ENCODE data around the gene MBNL1.

Gene MBNL1

GRCh38 chr3:152258448-152259393, 10.0 kb upstream of the MBNL1 start:
- peak overlapping the region; percentile 92 for H3K27ac Mint-ChIP-seq
- peaks cover 41% of the 10 kb centered on the region for H3K36me3 Mint-ChIP-seq (ENCODE audit: low read depth)
- DNase-seq (ENCODE audit: low spot score): peak; percentile 79
- H3K4me3 Mint-ChIP-seq: peak overlapping the region; percentile 79
- H3K27me3 Mint-ChIP-seq (ENCODE audit: low read depth): no peaks in the 10 kb centered on the region
- peaks cover 1% of the 10 kb centered on the region for H3K9me3 Mint-ChIP-seq
- peaks cover 78% of the 10 kb centered on the region for H3K4me1 Mint-ChIP-seq (ENCODE audit: low read depth)

DNA sequence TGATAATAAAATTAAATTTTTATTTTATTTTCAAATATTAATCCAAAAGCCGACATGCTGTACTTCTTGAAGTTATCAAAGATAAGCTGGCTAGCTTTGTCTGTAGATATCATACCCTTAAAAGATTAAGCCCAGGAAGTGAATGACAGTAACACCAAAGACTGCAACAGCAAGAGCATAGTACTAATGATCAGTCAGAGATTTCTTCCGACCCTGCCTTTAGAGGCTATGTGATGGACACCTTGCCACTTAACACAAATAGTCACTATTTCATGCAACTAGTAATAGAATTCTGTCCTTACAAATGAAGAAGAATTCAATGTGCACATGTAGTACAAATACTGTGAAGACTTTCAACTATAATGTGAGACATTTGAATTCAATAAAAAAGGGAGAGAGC, 9.3 kb upstream of the MBNL1 start:
- Mint-ChIP-seq H3K9me3 (no peaks in the 10 kb centered on the region), H3K4me1 (ENCODE audit: low read depth) (peaks cover 76% of the 10 kb centered on the region), H3K4me3 (peak overlapping the region; percentile 74), H3K27me3 (ENCODE audit: low read depth) (no peaks in the 10 kb centered on the region), H3K27ac (peak overlapping the region; percentile 74), H3K36me3 (ENCODE audit: low read depth) (peaks cover 40% of the 10 kb centered on the region)
- DNase-seq (ENCODE audit: low spot score): no peak

- H3K36me3 Mint-ChIP-seq (ENCODE audit: low read depth): peaks cover 41% of the 10 kb centered on the region
- no peak overlapping the region for H3K27ac Mint-ChIP-seq
- no peaks in the 10 kb centered on the region for H3K9me3 Mint-ChIP-seq
- H3K4me3 Mint-ChIP-seq: peak overlapping the region; percentile 28
- H3K4me1 Mint-ChIP-seq (ENCODE audit: low read depth): peaks cover 73% of the 10 kb centered on the region
- DNase-seq (ENCODE audit: low spot score): no peak
- no peaks in the 10 kb centered on the region for H3K27me3 Mint-ChIP-seq (ENCODE audit: low read depth)
Measured at GRCh38 chr3:152260026-152260425, 8.7 kb upstream of the MBNL1 start.

- Mint-ChIP-seq H3K27ac (peak overlapping the region; percentile 28), H3K27me3 (ENCODE audit: low read depth) (no peaks in the 10 kb centered on the region), H3K9me3 (no peaks in the 10 kb centered on the region), H3K4me1 (ENCODE audit: low read depth) (peaks cover 72% of the 10 kb centered on the region), H3K4me3 (no peak overlapping the region), H3K36me3 (ENCODE audit: low read depth) (peaks cover 39% of the 10 kb centered on the region)
- DNase-seq (ENCODE audit: low spot score): no peak
Measured at GRCh38 chr3:152260529-152260928, 8.2 kb upstream of the MBNL1 start.

- no peaks in the 10 kb centered on the region for H3K27me3 Mint-ChIP-seq (ENCODE audit: low read depth)
- DNase-seq (ENCODE audit: low spot score): no peak
- no peak overlapping the region for H3K27ac Mint-ChIP-seq
- H3K36me3 Mint-ChIP-seq (ENCODE audit: low read depth): peaks cover 38% of the 10 kb centered on the region
- H3K4me1 Mint-ChIP-seq (ENCODE audit: low read depth): peaks cover 71% of the 10 kb centered on the region
- H3K9me3 Mint-ChIP-seq: no peaks in the 10 kb centered on the region
- H3K4me3 Mint-ChIP-seq: no peak overlapping the region
Measured at GRCh38 chr3:152261329-152261728, 7.4 kb upstream of the MBNL1 start.

DNA sequence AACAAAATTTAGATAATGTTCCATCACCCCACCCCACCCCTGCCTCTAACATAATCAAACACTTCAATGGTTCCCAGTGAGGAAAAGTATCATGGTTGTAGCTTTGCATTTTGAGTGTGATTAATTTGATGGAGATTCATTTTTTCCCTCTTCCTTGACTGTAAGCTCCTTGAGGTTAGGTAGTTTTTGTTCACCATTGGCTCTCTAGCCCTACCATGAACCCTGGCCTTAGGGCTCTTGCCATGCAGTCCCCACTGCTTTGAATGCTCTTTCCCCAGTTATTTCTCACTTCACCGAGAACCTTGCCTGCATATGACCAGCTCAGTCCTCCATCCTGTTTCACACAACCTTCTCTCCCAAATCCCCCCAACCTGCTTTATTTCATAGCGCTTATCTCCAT, 5.0 kb upstream of the MBNL1 start:
- Mint-ChIP-seq H3K36me3 (ENCODE audit: low read depth) (peaks cover 44% of the 10 kb centered on the region), H3K4me1 (ENCODE audit: low read depth) (peaks cover 67% of the 10 kb centered on the region), H3K4me3 (no peak overlapping the region), H3K9me3 (no peaks in the 10 kb centered on the region), H3K27me3 (ENCODE audit: low read depth) (no peaks in the 10 kb centered on the region), H3K27ac (peak overlapping the region; percentile 32)
- DNase-seq (ENCODE audit: low spot score): no peak

- H3K27ac Mint-ChIP-seq: peak overlapping the region; percentile 32
- DNase-seq (ENCODE audit: low spot score): no peak
- no peaks in the 10 kb centered on the region for H3K9me3 Mint-ChIP-seq
- H3K4me3 Mint-ChIP-seq: no peak overlapping the region
- no peaks in the 10 kb centered on the region for H3K27me3 Mint-ChIP-seq (ENCODE audit: low read depth)
- peaks cover 46% of the 10 kb centered on the region for H3K36me3 Mint-ChIP-seq (ENCODE audit: low read depth)
- H3K4me1 Mint-ChIP-seq (ENCODE audit: low read depth): peaks cover 62% of the 10 kb centered on the region
Measured at GRCh38 chr3:152264378-152264777, 4.4 kb upstream of the MBNL1 start.

DNA sequence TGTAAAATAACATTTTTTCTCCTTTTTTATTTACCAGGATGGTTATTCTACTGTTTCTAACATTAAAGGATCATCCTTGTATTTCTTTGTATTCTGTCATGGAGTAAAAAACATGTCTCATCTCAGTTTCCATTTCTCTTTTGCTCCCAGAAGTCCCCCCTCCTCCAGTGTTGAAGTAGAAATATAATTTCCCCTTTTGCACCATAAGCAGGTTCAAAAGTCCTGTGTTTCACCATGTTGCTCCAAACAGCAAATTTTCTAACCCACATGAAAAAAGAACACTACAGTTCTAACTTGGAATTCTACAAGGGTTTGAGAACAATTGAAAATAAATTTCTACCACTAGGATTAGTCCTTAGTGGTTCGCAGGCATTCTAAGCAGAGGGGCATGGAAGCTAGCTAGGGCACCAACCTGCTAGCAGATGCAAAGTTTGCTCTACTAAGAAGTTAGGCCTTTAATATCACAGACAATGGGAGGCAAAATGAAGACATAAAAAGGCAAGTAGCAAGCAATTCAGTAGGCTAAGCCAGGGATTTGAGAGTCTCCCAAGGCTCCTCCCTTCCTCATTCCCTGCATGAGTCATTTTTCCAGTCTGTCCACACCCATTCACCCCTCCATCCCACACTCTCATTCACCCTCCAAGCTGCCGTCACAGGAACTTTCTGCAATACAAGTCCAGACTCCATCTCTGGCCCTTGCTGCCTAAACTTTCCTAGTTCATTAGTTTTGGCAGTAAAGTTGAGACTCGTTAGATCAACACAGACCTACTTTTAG, 2.3 kb upstream of the MBNL1 start:
- Mint-ChIP-seq H3K9me3 (no peaks in the 10 kb centered on the region), H3K27ac (peak overlapping the region; percentile 95), H3K4me1 (ENCODE audit: low read depth) (peaks cover 48% of the 10 kb centered on the region), H3K36me3 (ENCODE audit: low read depth) (peaks cover 51% of the 10 kb centered on the region), H3K4me3 (peak overlapping the region; percentile 88), H3K27me3 (ENCODE audit: low read depth) (no peaks in the 10 kb centered on the region)
- DNase-seq (ENCODE audit: low spot score): no peak

DNA sequence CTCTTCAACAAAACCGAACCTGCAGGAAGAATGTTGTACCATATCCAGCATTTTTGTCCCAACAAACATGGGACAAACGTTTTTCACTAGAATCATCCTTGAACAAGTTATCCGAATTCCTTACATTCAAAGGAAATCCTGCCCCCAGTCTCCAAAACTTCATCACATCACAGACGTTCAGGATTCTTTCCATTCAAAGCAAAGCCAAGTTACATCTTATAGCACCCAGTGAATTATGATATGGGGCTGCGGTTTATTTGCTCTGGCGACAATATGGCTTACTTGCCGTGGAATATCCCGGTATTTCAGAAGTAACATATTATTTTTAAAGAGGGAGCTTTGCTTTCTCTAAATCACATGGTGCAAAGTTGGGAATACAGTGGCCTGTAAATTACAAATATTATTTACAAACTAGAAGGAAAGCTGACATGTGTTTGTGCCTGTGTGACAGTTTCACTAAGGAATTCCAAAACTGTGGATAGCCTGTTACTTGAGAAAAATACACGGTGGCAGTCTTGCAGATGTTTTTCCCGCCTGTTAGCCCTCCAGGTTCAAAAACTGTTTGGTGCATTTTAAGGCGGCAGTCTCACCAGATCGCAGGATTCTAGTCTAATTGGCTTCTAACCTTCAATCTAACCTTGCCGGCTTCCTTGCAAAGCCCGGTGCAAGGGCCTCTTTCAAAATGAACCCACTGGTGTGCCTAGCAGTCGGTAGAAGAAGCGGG, 736 bp upstream of the MBNL1 start:
- Mint-ChIP-seq H3K27ac (peak overlapping the region; percentile 95), H3K9me3 (no peaks in the 10 kb centered on the region), H3K27me3 (ENCODE audit: low read depth) (no peaks in the 10 kb centered on the region), H3K4me3 (peak overlapping the region; percentile 88), H3K36me3 (ENCODE audit: low read depth) (peaks cover 56% of the 10 kb centered on the region), H3K4me1 (ENCODE audit: low read depth) (peaks cover 53% of the 10 kb centered on the region)
- no peak for DNase-seq (ENCODE audit: low spot score)

DNA sequence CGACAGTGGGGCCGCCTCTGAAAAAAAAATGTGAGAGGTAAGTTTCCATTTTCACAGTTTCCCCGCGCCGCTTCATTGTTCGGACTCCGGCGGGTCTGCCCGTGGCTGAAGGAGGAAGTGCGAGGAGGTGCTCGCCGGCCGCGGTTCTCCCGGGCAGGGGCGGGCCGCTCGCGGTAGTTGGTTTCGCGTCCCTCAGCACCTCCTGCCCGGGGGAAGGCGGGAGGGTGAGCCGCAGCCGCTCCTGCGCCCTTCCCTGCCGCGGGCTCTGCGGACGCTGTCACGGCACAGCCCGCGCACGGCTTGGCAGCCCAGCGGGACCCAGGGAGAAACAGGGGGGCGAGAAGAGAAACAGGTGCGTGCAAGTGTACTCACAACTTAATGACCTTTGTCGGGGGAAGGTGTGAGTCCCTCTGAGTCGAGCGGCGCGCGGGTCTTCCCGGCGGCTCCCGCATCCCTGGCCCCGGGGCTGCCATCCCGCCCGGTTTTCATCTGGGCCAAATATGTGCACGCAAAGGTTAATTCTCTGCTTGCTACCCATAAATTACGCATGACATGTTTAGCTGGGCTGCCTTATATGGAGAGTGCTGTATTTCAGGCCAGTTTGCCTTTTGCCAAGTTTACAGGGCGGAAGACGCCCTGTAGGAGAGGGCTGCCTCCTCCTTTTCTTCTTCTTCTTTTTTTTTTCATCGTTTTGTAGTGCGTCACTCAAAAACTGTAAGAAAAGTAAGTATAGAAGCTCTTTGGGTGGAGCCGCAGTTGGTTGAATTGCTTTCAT, 514 bp downstream of the MBNL1 start:
- peaks cover 53% of the 10 kb centered on the region for H3K4me1 Mint-ChIP-seq (ENCODE audit: low read depth)
- H3K9me3 Mint-ChIP-seq: no peaks in the 10 kb centered on the region
- no peaks in the 10 kb centered on the region for H3K27me3 Mint-ChIP-seq (ENCODE audit: low read depth)
- no peak for DNase-seq (ENCODE audit: low spot score)
- peak overlapping the region; percentile 95 for H3K27ac Mint-ChIP-seq
- H3K36me3 Mint-ChIP-seq (ENCODE audit: low read depth): peaks cover 48% of the 10 kb centered on the region
- peak overlapping the region; percentile 88 for H3K4me3 Mint-ChIP-seq

DNA sequence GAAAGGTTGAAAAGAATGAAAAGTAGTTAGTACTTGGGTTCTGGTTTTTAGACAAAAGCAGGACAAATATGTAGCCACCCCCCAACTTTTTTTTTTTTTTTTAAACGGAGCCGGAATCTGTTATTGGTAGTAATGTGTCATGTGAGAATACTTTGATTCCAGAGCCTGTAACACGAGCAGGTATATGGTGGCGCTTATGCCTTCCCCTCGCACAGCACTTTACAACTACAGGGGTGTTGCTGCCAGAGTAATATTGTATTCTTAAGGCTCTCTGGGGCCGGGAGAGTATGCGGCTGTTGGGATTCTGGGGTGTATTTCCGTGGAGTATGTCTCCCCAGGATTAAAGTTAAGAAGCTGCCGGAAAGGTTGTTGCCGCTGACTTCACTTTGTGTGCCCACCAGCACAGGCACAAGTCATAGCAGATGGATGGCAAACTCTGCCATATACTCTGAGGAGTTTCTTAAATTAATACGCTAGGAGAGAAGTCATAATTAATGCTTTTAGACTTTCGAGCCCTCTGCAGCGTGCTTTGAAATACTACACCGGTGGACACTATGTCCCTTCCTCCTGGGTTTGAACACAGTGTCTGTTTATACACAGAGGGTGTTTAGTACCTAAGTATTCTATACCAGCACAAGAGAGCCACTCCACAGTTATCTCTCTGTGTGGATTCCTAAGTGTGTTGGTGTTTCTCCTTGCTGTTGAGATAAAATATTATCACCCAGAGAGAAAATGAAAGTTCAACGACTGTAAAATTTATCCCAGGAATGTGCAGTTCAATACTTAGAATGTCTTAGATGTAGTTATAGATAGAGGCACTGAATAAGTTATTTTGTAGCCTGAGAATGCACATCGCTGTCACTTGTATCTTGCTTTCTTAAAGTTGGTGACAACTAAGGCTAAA, 1.4 kb downstream of the MBNL1 start:
- peaks cover 47% of the 10 kb centered on the region for H3K36me3 Mint-ChIP-seq (ENCODE audit: low read depth)

DNA sequence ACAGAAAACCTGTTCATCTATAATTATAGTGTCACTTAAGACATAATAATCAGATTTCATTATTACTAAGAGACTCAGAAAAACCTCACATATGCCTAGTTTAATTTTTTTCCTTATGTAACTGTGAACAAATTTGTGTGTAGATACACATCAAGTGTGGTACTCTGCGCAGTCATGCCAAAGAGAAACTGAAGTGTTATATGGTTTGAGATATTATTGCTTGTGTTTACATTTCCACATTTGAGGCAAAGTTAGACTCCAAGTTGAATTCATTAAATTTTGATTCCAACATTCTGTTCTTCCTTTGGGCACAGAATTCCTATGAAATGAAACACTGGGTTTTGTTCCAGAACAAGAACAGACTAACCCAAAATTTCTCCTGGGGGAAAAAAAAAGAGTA, 2.2 kb downstream of the MBNL1 start:
- no peaks in the 10 kb centered on the region for H3K9me3 Mint-ChIP-seq
- peak overlapping the region; percentile 95 for H3K27ac Mint-ChIP-seq
- DNase-seq (ENCODE audit: low spot score): no peak
- H3K36me3 Mint-ChIP-seq (ENCODE audit: low read depth): peaks cover 47% of the 10 kb centered on the region
- peaks cover 54% of the 10 kb centered on the region for H3K4me1 Mint-ChIP-seq (ENCODE audit: low read depth)
- H3K4me3 Mint-ChIP-seq: peak overlapping the region; percentile 88
- H3K27me3 Mint-ChIP-seq (ENCODE audit: low read depth): no peaks in the 10 kb centered on the region

More for the DNA sequence above, 1.4 kb downstream of the MBNL1 start:
- Mint-ChIP-seq H3K27me3 (ENCODE audit: low read depth) (no peaks in the 10 kb centered on the region), H3K27ac (peak overlapping the region; percentile 95), H3K9me3 (no peaks in the 10 kb centered on the region), H3K4me1 (ENCODE audit: low read depth) (peaks cover 54% of the 10 kb centered on the region), H3K4me3 (peak overlapping the region; percentile 88)
- no peak for DNase-seq (ENCODE audit: low spot score)

Measured in T-helper 2 cell treated with Interferon-gamma antibody and Interleukin-4, amounts not matched to agents 5 μg/mL and 100 μg/mL, for 36 hours (primary cell).